ENCODE data around the gene STAP1. TPM values are rescaled to one million over a fixed set of nuclear protein-coding genes. Genes with fewer than 3 reads are reported as not detected.
"Not testable (repeated sequence)": the region's sequence is repeated elsewhere in the genome, so short reads cannot be mapped to it uniquely, and the experiment has no call there.

Gene STAP1
- total and polyA plus RNA-seq, 2 donors: 0.23 to 0.63 TPM

- Histone ChIP-seq H3K27ac (ENCODE audit: low read depth) (no peak overlapping the region), H3K4me3 (ENCODE audit: low read depth, low read length) (no peak overlapping the region), H3K4me1 (ENCODE audit: insufficient read depth) (no peaks in the 10 kb centered on the region), H3K36me3 (ENCODE audit: insufficient read depth) (no peaks in the 10 kb centered on the region)
- DNase-seq (ENCODE audit: extremely low spot score): no peak
- 76% methylated on average over 4 of the region's 4 CpGs for WGBS
Measured at GRCh38 chr4:67608027-67608426, 49.5 kb downstream of the STAP1 start.

GRCh38 chr4:67614186-67614585 lies 55.7 kb downstream of the STAP1 start:
- WGBS: 93% methylated on average over 4 of the region's 4 CpGs
- Histone ChIP-seq H3K27ac (ENCODE audit: low read depth) (no peak overlapping the region), H3K36me3 (ENCODE audit: insufficient read depth) (no peaks in the 10 kb centered on the region), H3K4me3 (ENCODE audit: low read depth, low read length) (no peak overlapping the region), H3K4me1 (ENCODE audit: insufficient read depth) (no peaks in the 10 kb centered on the region)
- no peak for DNase-seq (ENCODE audit: extremely low spot score)

DNA sequence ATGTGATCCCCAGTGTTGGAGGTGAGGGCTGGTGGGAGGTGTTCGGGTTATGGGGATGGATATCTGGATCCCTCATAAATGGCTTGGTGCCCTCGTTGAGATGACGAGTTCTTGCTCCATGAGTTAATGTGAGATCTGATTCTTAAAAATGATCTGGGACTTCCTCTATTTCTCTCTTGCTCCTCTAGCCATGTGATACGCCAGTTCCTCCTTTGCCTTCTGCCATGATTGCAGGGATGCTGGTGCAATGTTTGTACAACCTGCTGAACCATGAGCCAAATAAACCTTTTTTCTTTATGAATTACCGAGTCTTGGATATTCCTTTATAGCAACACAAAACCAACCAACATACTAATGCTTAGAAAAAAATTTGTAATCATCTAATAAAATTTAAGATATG lies 56.6 kb downstream of the STAP1 start:
- WGBS: 96% methylated on average over 5 of the region's 5 CpGs
- no peak overlapping the region for H3K27ac ChIP-seq (ENCODE audit: low read depth)
- no peak overlapping the region for H3K4me3 ChIP-seq (ENCODE audit: low read depth, low read length)
- H3K4me1 ChIP-seq (ENCODE audit: insufficient read depth): no peaks in the 10 kb centered on the region
- H3K36me3 ChIP-seq (ENCODE audit: insufficient read depth): no peaks in the 10 kb centered on the region
- DNase-seq (ENCODE audit: extremely low spot score): no peak

DNA sequence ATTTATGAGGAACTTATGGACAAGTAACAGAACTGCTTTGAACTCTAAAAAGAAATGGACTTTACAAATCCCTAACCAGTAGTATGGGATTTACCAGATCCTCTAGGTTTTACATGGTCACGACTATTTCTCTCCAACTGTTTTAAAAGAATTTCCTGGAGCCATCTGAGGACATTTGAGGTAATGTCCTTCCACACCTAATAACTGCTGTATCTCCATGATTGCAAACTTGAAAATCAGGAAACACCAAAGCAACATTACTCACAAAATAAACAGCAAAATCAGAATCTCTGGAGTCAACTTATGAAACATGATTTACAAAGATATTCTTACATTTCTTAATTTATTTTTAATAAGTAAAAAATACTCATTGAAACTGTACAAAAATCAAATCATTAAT lies 58.0 kb downstream of the STAP1 start:
- Histone ChIP-seq H3K36me3 (ENCODE audit: insufficient read depth) (peaks cover 2% of the 10 kb centered on the region), H3K4me3 (ENCODE audit: low read depth, low read length) (no peak overlapping the region), H3K4me1 (ENCODE audit: insufficient read depth) (no peaks in the 10 kb centered on the region), H3K27ac (ENCODE audit: low read depth) (no peak overlapping the region)
- WGBS: 57% methylated on average over 1 of the region's 1 CpG
- DNase-seq (ENCODE audit: extremely low spot score): no peak

DNA sequence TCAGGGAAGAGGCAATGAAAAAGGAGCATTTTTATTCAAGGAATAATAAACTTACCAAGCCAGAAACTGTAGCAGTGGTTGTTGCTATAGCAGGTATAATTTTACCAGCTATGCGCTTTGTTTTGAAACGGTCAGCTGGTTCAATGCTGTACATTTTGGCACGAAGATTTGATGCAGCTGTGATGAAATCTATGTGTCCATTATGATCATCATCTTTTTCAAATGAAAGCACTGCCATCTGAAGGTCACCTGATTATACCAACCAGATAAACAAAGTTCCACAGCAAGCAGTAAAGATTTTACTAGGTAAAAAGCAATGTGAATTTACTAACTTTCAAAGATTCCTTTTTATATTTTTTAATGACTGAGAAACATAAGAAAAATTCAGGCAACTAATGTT lies 66.4 kb downstream of the STAP1 start:
- WGBS: 71% methylated on average over 3 of the region's 3 CpGs
- Histone ChIP-seq H3K27ac (ENCODE audit: low read depth) (no peak overlapping the region), H3K36me3 (ENCODE audit: insufficient read depth) (peaks cover 4% of the 10 kb centered on the region), H3K4me1 (ENCODE audit: insufficient read depth) (no peaks in the 10 kb centered on the region), H3K4me3 (ENCODE audit: low read depth, low read length) (no peak overlapping the region)
- no peak for DNase-seq (ENCODE audit: extremely low spot score)

DNA sequence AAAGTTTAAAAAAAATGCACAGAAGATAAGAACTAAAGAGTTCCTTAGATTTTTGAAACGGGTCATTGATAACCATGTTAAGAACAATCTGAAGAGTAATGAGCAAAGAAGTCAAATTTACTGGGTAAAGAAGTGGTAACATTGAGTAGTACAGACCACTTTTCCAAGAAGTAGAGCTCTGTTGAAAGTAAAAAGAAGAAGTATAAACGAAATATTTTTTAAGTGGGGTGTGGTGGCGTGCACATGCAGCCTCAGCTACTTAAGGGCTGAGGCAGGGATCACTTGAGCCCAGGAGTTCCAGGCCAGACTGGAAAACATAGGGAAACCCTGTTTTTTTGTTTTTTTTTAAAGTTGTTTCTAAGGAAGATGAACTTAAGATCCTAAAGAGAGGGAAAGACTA lies 74.0 kb downstream of the STAP1 start:
- no peak overlapping the region for H3K27ac ChIP-seq (ENCODE audit: low read depth)
- H3K4me3 ChIP-seq (ENCODE audit: low read depth, low read length): no peak overlapping the region
- H3K36me3 ChIP-seq (ENCODE audit: insufficient read depth): no peaks in the 10 kb centered on the region
- no peak for DNase-seq (ENCODE audit: extremely low spot score)
- WGBS: 88% methylated on average over 3 of the region's 3 CpGs
- H3K4me1 ChIP-seq (ENCODE audit: insufficient read depth): no peaks in the 10 kb centered on the region

DNA sequence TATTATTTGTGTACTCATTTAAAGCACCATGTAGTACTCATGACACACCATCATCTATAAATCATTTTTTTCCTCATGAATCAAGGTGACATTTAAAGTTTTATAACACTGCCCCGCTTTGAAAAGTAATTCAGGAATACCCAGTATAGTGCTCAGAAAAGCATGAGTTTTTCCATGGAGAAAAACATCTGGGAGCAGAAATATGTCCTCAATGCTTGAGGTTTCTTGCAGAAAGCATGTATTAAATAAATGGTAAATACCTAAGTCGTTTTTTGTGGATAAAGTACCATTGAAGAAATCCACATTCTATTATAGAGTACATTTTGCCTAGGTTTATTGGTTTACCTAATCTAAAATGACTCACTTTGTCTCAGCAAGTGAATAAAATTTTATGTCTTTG lies 76.2 kb downstream of the STAP1 start:
- Histone ChIP-seq H3K27ac (ENCODE audit: low read depth) (no peak overlapping the region), H3K4me3 (ENCODE audit: low read depth, low read length) (no peak overlapping the region), H3K36me3 (ENCODE audit: insufficient read depth) (no peaks in the 10 kb centered on the region), H3K4me1 (ENCODE audit: insufficient read depth) (no peaks in the 10 kb centered on the region)
- DNase-seq (ENCODE audit: extremely low spot score): no peak
- 56% methylated on average over 2 of the region's 2 CpGs for WGBS

DNA sequence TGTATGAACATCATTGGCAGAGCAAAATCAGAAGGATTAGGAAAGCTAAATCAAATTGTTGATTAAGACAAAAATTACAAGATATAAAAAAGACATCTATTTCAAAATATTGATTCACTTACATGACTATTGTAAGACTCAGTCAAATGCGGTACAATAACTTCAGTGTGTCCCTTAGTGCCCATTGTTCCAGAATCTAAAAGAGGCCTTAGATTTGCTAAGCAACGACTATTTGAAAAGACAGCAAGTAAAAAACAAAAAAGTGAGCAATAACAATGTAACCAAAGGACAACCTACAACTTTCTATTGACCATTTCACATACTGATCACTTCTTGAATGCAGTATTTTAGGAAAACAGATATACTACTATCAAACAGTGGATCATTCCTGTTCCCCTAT lies 76.8 kb downstream of the STAP1 start:
- H3K36me3 ChIP-seq (ENCODE audit: insufficient read depth): no peaks in the 10 kb centered on the region
- H3K4me3 ChIP-seq (ENCODE audit: low read depth, low read length): no peak overlapping the region
- WGBS: 89% methylated on average over 2 of the region's 2 CpGs
- no peak for DNase-seq (ENCODE audit: extremely low spot score)
- no peak overlapping the region for H3K27ac ChIP-seq (ENCODE audit: low read depth)
- H3K4me1 ChIP-seq (ENCODE audit: insufficient read depth): no peaks in the 10 kb centered on the region

- not testable (repeated sequence) for H3K36me3 ChIP-seq (ENCODE audit: insufficient read depth); H3K27ac ChIP-seq (ENCODE audit: low read depth); H3K4me3 ChIP-seq (ENCODE audit: low read depth, low read length); DNase-seq (ENCODE audit: extremely low spot score); H3K4me1 ChIP-seq (ENCODE audit: insufficient read depth)
- 96% methylated on average over 30 of the region's 30 CpGs for WGBS
Measured at GRCh38 chr4:67636978-67637377, 78.5 kb downstream of the STAP1 start.

GRCh38 chr4:67638136-67638535 lies 79.6 kb downstream of the STAP1 start:
- Histone ChIP-seq H3K36me3 (ENCODE audit: insufficient read depth) (no peaks in the 10 kb centered on the region), H3K27ac (ENCODE audit: low read depth) (no peak overlapping the region), H3K4me1 (ENCODE audit: insufficient read depth) (no peaks in the 10 kb centered on the region), H3K4me3 (ENCODE audit: low read depth, low read length) (no peak overlapping the region)
- no peak for DNase-seq (ENCODE audit: extremely low spot score)
- WGBS: 89% methylated on average over 5 of the region's 5 CpGs

DNA sequence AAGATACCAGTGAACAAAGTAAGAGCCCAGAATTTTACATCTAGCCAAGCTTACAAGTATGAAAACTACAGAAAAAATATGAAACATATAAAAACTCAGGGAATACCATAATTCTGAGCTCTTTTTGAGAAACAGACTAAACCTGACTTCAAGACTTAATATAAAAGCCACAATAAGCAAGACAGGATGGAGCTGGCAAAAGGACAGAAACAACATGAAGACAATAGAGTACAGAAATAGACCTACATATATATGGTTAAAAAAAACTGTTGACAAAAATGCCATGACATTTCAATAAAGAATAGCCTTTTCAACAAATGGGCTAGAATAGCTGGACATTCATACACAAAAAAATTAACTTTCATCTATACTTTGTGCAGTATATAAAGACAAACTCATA lies 93.0 kb downstream of the STAP1 start:
- Histone ChIP-seq H3K36me3 (ENCODE audit: insufficient read depth) (no peaks in the 10 kb centered on the region), H3K4me3 (ENCODE audit: low read depth, low read length) (no peak overlapping the region), H3K4me1 (ENCODE audit: insufficient read depth) (no peaks in the 10 kb centered on the region), H3K27ac (ENCODE audit: low read depth) (no peak overlapping the region)
- DNase-seq (ENCODE audit: extremely low spot score): no peak

Small RNA genes within 50 kb of the gene (small RNA-seq; reads per million reads assigned to genes)
- gene AC096720.1: not detected

Other genes starting within 250 kb of the STAP1 start
- 75.1 TPM for gene CENPC, start 13.2 kb upstream of the STAP1 start, total RNA-seq
- 8.6 TPM for gene CENPC, start 13.2 kb upstream of the STAP1 start, polyA plus RNA-seq
- 113 TPM for gene UBA6, start 142.4 kb downstream of the STAP1 start, total RNA-seq
- gene UBA6, start 142.4 kb downstream of the STAP1 start, polyA plus RNA-seq: 14.1 TPM
- gene GNRHR, start 195.7 kb downstream of the STAP1 start, total RNA-seq: not detected
- gene GNRHR, start 195.7 kb downstream of the STAP1 start, polyA plus RNA-seq: not detected

Data from urinary bladder (tissue), 4 donors.